Measurements from ENCODE around the gene UST. TPM values are rescaled to one million over a fixed set of nuclear protein-coding genes. Genes with fewer than 3 reads are reported as not detected.

The UST gene
- total RNA-seq, 2 donors from 2014 or later: 15.3 to 16.3 TPM

GRCh38 chr6:148885136-148885865, 138.5 kb downstream of the UST start:
- Histone ChIP-seq H3K4me1 (ENCODE audit: control insufficient read depth, insufficient read depth, low read length) (peaks cover 6% of the 10 kb centered on the region), H3K4me3 (ENCODE audit: low read length) (no peak overlapping the region), H3K36me3 (ENCODE audit: control insufficient read depth, insufficient read depth, low read length) (no peaks in the 10 kb centered on the region), H3K9me3 (ENCODE audit: control insufficient read depth, low read length) (no peaks in the 10 kb centered on the region), H3K9ac (ENCODE audit: extremely low read depth, low read length, poor library complexity, severe bottlenecking) (no peak overlapping the region), H3K27me3 (ENCODE audit: control insufficient read depth, insufficient read depth, low read length, poor library complexity, severe bottlenecking) (no peaks in the 10 kb centered on the region), H3K27ac (ENCODE audit: low read depth, low read length) (no peak overlapping the region)
- Mint-ChIP-seq H3K4me3 (no peak overlapping the region), H3K9me3 (no peaks in the 10 kb centered on the region), H3K4me1 (peaks cover 17% of the 10 kb centered on the region), H3K27ac (no peak overlapping the region), H3K36me3 (ENCODE audit: low read depth) (peaks cover 9% of the 10 kb centered on the region), H3K27me3 (ENCODE audit: insufficient read depth) (no peaks in the 10 kb centered on the region)
- DNase-seq: no peak
- WGBS, 2 experiments (ENCODE audit: insufficient coverage in 1 of 2, insufficient read length in 1 of 2): 91 to 94% methylated on average over 5 to 6 of the region's 6 CpGs
- TF ChIP-seq CTCF (conservative IDR thresholded peaks at IDR 0.05): no peak

- peak; percentile 48 for DNase-seq
- 72 to 82% methylated on average over 6 to 7 of the region's 7 CpGs for WGBS, 2 experiments (ENCODE audit: insufficient coverage in 1 of 2, insufficient read length in 1 of 2)
- H3K9me3 Mint-ChIP-seq: no peaks in the 10 kb centered on the region
- H3K36me3 Mint-ChIP-seq (ENCODE audit: low read depth): peaks cover 9% of the 10 kb centered on the region
- H3K36me3 ChIP-seq (ENCODE audit: control insufficient read depth, insufficient read depth, low read length): no peaks in the 10 kb centered on the region
- H3K4me1 ChIP-seq (ENCODE audit: control insufficient read depth, insufficient read depth, low read length): peaks cover 6% of the 10 kb centered on the region
- TF ChIP-seq CTCF (conservative IDR thresholded peaks at IDR 0.05): no peak
- no peak overlapping the region for H3K27ac Mint-ChIP-seq
- no peaks in the 10 kb centered on the region for H3K9me3 ChIP-seq (ENCODE audit: control insufficient read depth, low read length)
- H3K27ac ChIP-seq (ENCODE audit: low read depth, low read length): peak overlapping the region; percentile 37
- H3K27me3 ChIP-seq (ENCODE audit: control insufficient read depth, insufficient read depth, low read length, poor library complexity, severe bottlenecking): no peaks in the 10 kb centered on the region
- H3K4me1 Mint-ChIP-seq: peaks cover 17% of the 10 kb centered on the region
- H3K9ac ChIP-seq (ENCODE audit: extremely low read depth, low read length, poor library complexity, severe bottlenecking): no peak overlapping the region
- H3K4me3 ChIP-seq (ENCODE audit: low read length): peak overlapping the region; percentile 25
- H3K4me3 Mint-ChIP-seq: no peak overlapping the region
- H3K27me3 Mint-ChIP-seq (ENCODE audit: insufficient read depth): no peaks in the 10 kb centered on the region
Measured at GRCh38 chr6:148885925-148886845, 139.4 kb downstream of the UST start.

GRCh38 chr6:148887181-148887580, 140.4 kb downstream of the UST start:
- peaks cover 9% of the 10 kb centered on the region for H3K36me3 Mint-ChIP-seq (ENCODE audit: low read depth)
- WGBS, 2 experiments (ENCODE audit: insufficient coverage in 1 of 2, insufficient read length in 1 of 2): 91 to 93% methylated on average over 3 of the region's 3 CpGs
- Histone ChIP-seq H3K27ac (ENCODE audit: low read depth, low read length) (no peak overlapping the region), H3K9ac (ENCODE audit: extremely low read depth, low read length, poor library complexity, severe bottlenecking) (no peak overlapping the region), H3K9me3 (ENCODE audit: control insufficient read depth, low read length) (no peaks in the 10 kb centered on the region), H3K27me3 (ENCODE audit: control insufficient read depth, insufficient read depth, low read length, poor library complexity, severe bottlenecking) (no peaks in the 10 kb centered on the region), H3K36me3 (ENCODE audit: control insufficient read depth, insufficient read depth, low read length) (no peaks in the 10 kb centered on the region), H3K4me3 (ENCODE audit: low read length) (no peak overlapping the region), H3K4me1 (ENCODE audit: control insufficient read depth, insufficient read depth, low read length) (peaks cover 6% of the 10 kb centered on the region)
- H3K27ac Mint-ChIP-seq: no peak overlapping the region
- H3K27me3 Mint-ChIP-seq (ENCODE audit: insufficient read depth): no peaks in the 10 kb centered on the region
- DNase-seq: no peak
- peaks cover 15% of the 10 kb centered on the region for H3K4me1 Mint-ChIP-seq
- H3K4me3 Mint-ChIP-seq: no peak overlapping the region
- TF ChIP-seq CTCF (conservative IDR thresholded peaks at IDR 0.05): no peak
- no peaks in the 10 kb centered on the region for H3K9me3 Mint-ChIP-seq
